ENCODE data around the gene RHBDD1. TPM values are rescaled to one million over a fixed set of nuclear protein-coding genes. Genes with fewer than 3 reads are reported as not detected.

Gene RHBDD1
- polyA plus RNA-seq, 1 of the 3 experiments (the other 2 are of a cell fraction) = 10.3 TPM

DNA sequence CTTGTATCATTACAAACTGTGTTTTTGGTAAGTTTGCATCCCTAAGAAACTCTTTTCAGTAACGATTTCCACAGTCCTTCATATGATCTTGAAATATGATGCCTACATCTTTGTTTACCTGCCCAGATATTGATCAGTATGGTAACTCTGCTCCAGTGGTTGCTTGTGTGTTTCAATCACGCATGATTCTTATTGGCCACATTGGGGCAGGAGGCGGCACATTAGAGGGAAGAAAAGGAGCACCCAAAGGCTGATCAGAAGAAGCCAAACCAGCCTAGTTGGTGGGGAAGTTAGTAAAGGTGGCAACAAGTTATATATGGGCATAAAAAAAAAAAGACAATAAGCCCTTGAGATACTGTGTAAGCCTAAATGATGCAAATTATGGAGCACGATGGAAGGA, 158.9 kb downstream of the RHBDD1 start (continued):
- TF ChIP-seq, protein P1, sequence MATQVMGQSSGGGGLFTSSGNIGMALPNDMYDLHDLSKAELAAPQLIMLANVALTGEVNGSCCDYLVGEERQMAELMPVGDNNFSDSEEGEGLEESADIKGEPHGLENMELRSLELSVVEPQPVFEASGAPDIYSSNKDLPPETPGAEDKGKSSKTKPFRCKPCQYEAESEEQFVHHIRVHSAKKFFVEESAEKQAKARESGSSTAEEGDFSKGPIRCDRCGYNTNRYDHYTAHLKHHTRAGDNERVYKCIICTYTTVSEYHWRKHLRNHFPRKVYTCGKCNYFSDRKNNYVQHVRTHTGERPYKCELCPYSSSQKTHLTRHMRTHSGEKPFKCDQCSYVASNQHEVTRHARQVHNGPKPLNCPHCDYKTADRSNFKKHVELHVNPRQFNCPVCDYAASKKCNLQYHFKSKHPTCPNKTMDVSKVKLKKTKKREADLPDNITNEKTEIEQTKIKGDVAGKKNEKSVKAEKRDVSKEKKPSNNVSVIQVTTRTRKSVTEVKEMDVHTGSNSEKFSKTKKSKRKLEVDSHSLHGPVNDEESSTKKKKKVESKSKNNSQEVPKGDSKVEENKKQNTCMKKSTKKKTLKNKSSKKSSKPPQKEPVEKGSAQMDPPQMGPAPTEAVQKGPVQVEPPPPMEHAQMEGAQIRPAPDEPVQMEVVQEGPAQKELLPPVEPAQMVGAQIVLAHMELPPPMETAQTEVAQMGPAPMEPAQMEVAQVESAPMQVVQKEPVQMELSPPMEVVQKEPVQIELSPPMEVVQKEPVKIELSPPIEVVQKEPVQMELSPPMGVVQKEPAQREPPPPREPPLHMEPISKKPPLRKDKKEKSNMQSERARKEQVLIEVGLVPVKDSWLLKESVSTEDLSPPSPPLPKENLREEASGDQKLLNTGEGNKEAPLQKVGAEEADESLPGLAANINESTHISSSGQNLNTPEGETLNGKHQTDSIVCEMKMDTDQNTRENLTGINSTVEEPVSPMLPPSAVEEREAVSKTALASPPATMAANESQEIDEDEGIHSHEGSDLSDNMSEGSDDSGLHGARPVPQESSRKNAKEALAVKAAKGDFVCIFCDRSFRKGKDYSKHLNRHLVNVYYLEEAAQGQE (IDR thresholded peaks at IDR 0.05; ENCODE audit: low read depth, low read length) = no peak
- no peak for TF ChIP-seq ELF1 (IDR thresholded peaks at IDR 0.05)
- no peak for TF ChIP-seq RFX5 (IDR thresholded peaks at IDR 0.05; ENCODE audit: low read length)
- TF ChIP-seq, protein P2, sequence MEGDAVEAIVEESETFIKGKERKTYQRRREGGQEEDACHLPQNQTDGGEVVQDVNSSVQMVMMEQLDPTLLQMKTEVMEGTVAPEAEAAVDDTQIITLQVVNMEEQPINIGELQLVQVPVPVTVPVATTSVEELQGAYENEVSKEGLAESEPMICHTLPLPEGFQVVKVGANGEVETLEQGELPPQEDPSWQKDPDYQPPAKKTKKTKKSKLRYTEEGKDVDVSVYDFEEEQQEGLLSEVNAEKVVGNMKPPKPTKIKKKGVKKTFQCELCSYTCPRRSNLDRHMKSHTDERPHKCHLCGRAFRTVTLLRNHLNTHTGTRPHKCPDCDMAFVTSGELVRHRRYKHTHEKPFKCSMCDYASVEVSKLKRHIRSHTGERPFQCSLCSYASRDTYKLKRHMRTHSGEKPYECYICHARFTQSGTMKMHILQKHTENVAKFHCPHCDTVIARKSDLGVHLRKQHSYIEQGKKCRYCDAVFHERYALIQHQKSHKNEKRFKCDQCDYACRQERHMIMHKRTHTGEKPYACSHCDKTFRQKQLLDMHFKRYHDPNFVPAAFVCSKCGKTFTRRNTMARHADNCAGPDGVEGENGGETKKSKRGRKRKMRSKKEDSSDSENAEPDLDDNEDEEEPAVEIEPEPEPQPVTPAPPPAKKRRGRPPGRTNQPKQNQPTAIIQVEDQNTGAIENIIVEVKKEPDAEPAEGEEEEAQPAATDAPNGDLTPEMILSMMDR (IDR thresholded peaks at IDR 0.05) = no peak
- no peak for TF ChIP-seq NFIC (IDR thresholded peaks at IDR 0.05; ENCODE audit: borderline replicate concordance)

DNA sequence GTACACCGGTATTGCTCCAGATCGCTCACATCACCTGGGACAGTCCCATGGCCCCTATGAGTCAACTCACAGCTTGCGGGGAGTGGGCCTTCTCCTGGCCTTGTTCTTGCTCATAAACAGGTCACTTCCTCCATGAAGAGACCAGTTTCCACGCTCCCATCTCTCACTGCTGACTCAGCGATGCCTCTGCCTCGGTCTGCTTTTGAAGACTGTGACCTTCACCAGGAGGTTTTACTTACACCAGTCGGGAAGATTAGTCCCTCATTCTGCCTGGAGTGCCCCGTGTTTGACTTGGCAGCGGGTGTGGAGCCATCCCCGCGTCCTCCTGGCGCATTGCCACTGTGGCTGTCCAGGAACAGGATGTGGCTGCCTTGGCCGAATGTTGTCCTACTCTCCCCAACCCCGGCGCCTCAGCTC, 159.8 kb downstream of the RHBDD1 start:
- TF ChIP-seq, protein P3, sequence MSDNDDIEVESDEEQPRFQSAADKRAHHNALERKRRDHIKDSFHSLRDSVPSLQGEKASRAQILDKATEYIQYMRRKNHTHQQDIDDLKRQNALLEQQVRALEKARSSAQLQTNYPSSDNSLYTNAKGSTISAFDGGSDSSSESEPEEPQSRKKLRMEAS (IDR thresholded peaks at IDR 0.05; ENCODE audit: low read depth) = no peak
- TF ChIP-seq NFIC (IDR thresholded peaks at IDR 0.05; ENCODE audit: borderline replicate concordance) = peak; percentile 59
- Histone ChIP-seq H3K4me1 (ENCODE audit: control insufficient read depth in 1 of 2, insufficient read depth in 2 of 2, low read depth in 1 of 2, low read length in 1 of 2) (peaks cover 0 to 2% of the 10 kb centered on the region in 2 experiments; a peak in 1 of 4 replicates), H3K9me3 (no peaks in the 10 kb centered on the region), H3K9me2 (no peaks in the 10 kb centered on the region), H2AFZ (ENCODE audit: low read depth) (no peak overlapping the region), H3K4me3 (ENCODE audit: low read depth in 2 of 2, low read length in 1 of 2) (no peak overlapping the region; a peak in 1 of 4 replicates), H4K20me1 (ENCODE audit: insufficient read depth) (no peaks in the 10 kb centered on the region), H3F3A (replicated peaks; ENCODE audit: insufficient read depth) (no peaks in the 10 kb centered on the region), H3K36me3 (replicated peaks in 1 of 2; ENCODE audit: control insufficient read depth in 1 of 2, insufficient read depth in 2 of 2, low read length in 1 of 2) (peaks cover 0 to 4% of the 10 kb centered on the region in 2 experiments), H3K27me3 (ENCODE audit: insufficient read depth) (no peaks in the 10 kb centered on the region), H3K4me2 (no peak overlapping the region), H3K9ac (no peak overlapping the region), H3K27ac (ENCODE audit: low read depth in 2 of 2, low read length in 1 of 2) (no peak overlapping the region), H3K79me2 (ENCODE audit: insufficient read depth) (no peaks in the 10 kb centered on the region)
- 73% methylated on average over 15 of the region's 15 CpGs for WGBS (ENCODE audit: low lambda C conversion rate)
- POLR2A ChIA-PET = no interaction called here
- CTCF ChIA-PET = interaction anchor here (1.2 to 2.1 kb wide), 2 partner anchors 10 to 193 kb away, joined by 3 to 10 read pairs; no protein-coding TSS in a partner anchor
- no peak for DNase-seq

DNA sequence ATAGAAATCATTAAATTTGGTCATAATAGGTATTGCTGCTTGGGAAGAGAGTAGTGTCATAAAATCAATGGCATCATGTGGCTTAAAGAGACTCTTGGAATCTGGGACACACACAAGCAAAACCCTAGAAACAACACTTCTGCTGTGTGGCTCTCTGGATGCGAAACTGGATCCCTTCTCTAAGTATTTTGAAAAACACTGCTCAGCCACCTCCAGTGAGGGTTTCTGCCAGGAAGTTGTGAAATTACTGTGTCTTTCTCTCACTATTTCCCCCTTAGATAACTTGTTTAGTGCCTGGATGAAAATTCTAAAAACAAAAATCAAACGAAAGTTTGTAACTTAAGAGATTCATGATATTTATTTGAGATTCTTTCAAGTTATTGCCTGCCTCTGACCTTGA, 163.8 kb downstream of the RHBDD1 start:
- Histone ChIP-seq H3K79me2 (ENCODE audit: insufficient read depth) (no peaks in the 10 kb centered on the region), H3K9ac (no peak overlapping the region), H3F3A (replicated peaks; ENCODE audit: insufficient read depth) (no peaks in the 10 kb centered on the region), H3K36me3 (replicated peaks in 1 of 2; ENCODE audit: control insufficient read depth in 1 of 2, insufficient read depth in 2 of 2, low read length in 1 of 2) (peaks cover 0 to 2% of the 10 kb centered on the region in 2 experiments), H4K20me1 (ENCODE audit: insufficient read depth) (no peaks in the 10 kb centered on the region), H3K4me3 (ENCODE audit: low read depth in 2 of 2, low read length in 1 of 2) (no peak overlapping the region), H3K4me2 (no peak overlapping the region), H3K9me3 (no peaks in the 10 kb centered on the region), H3K9me2 (no peaks in the 10 kb centered on the region), H3K27ac (ENCODE audit: low read depth in 2 of 2, low read length in 1 of 2) (no peak overlapping the region), H3K4me1 (ENCODE audit: control insufficient read depth in 1 of 2, insufficient read depth in 2 of 2, low read depth in 1 of 2, low read length in 1 of 2) (peaks cover 0 to 2% of the 10 kb centered on the region in 2 experiments; a peak in 1 of 4 replicates), H3K27me3 (ENCODE audit: insufficient read depth) (no peaks in the 10 kb centered on the region), H2AFZ (ENCODE audit: low read depth) (no peak overlapping the region)
- DNase-seq = no peak
- TF ChIP-seq GABPA (IDR thresholded peaks at IDR 0.05; ENCODE audit: low read depth) = no peak
- no peak for TF ChIP-seq SMC3 (IDR thresholded peaks at IDR 0.05; ENCODE audit: low read depth, low read length)
- TF ChIP-seq, protein P1 (IDR thresholded peaks at IDR 0.05; ENCODE audit: low read depth, low read length) = no peak
- no peak for TF ChIP-seq TAF1 (IDR thresholded peaks at IDR 0.05; ENCODE audit: borderline replicate concordance, low read depth, low read length)
- TF ChIP-seq, protein P4, sequence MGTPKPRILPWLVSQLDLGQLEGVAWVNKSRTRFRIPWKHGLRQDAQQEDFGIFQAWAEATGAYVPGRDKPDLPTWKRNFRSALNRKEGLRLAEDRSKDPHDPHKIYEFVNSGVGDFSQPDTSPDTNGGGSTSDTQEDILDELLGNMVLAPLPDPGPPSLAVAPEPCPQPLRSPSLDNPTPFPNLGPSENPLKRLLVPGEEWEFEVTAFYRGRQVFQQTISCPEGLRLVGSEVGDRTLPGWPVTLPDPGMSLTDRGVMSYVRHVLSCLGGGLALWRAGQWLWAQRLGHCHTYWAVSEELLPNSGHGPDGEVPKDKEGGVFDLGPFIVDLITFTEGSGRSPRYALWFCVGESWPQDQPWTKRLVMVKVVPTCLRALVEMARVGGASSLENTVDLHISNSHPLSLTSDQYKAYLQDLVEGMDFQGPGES (IDR thresholded peaks at IDR 0.05; ENCODE audit: low read depth, low read length) = no peak
- TF ChIP-seq, protein P5, sequence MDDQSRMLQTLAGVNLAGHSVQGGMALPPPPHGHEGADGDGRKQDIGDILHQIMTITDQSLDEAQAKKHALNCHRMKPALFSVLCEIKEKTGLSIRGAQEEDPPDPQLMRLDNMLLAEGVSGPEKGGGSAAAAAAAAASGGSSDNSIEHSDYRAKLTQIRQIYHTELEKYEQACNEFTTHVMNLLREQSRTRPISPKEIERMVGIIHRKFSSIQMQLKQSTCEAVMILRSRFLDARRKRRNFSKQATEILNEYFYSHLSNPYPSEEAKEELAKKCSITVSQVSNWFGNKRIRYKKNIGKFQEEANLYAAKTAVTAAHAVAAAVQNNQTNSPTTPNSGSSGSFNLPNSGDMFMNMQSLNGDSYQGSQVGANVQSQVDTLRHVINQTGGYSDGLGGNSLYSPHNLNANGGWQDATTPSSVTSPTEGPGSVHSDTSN (IDR thresholded peaks at IDR 0.05) = no peak
- TF ChIP-seq RXRA (IDR thresholded peaks at IDR 0.05; ENCODE audit: borderline replicate concordance, low read depth) = no peak
- TF ChIP-seq YY1 (IDR thresholded peaks at IDR 0.05; ENCODE audit: low read depth) = no peak
- WGBS (ENCODE audit: low lambda C conversion rate) = 91% methylated on average over 2 of the region's 2 CpGs
- CTCF ChIA-PET = no interaction called here
- POLR2A ChIA-PET = no interaction called here

All from SK-N-SH (cell line).